Bronchial epithelial cell (primary cell): Measurements from ENCODE around the gene AUTS2. TPM values are rescaled to one million over a fixed set of nuclear protein-coding genes. Genes with fewer than 3 reads are reported as not detected.

Experiments used
- DNase-seq: peaks from one replicate; pipeline ENCODE4 v3.0.0-alpha.2; 2010; ENCODE audit warnings: low read depth
- FAIRE-seq: peaks from 2 replicates; lab custom pipeline; 2011; peaks lifted over from hg19 to GRCh38; lab: Jason Lieb, UNC
- H3K27me3 ChIP-seq: 2 replicates; pipeline ENCODE4 v1.5.1; 2011; ENCODE audit warnings: low read length; ENCODE audit not compliant: control insufficient read depth, insufficient read depth
- H3K36me3 ChIP-seq: 2 replicates; pipeline ENCODE4 v1.5.1; 2011; ENCODE audit warnings: low read length; ENCODE audit not compliant: control insufficient read depth, insufficient read depth
- H3K4me3 ChIP-seq: 2 replicates; pipeline ENCODE4 v1.5.1; 2011; ENCODE audit warnings: mild to moderate bottlenecking, low read depth, low read length, control low read depth
- CTCF ChIP-seq: IDR thresholded peaks from 2 replicates; pipeline ENCODE4 v1.5.1; 2011; ENCODE audit warnings: mild to moderate bottlenecking, moderate library complexity, low read length, control low read depth, inconsistent platforms; ENCODE audit not compliant: insufficient read depth, severe bottlenecking
- total RNA-seq: library from RNA; depleted of rRNA; stranded (reverse); fragments of >200 nt; gene quantifications from 2 replicates; pipeline ENCODE4 v1.2.1, GENCODE V29; 2014

Gene AUTS2
- total RNA-seq, 1 donor from 2014 or later, result 9.5 TPM

DNA sequence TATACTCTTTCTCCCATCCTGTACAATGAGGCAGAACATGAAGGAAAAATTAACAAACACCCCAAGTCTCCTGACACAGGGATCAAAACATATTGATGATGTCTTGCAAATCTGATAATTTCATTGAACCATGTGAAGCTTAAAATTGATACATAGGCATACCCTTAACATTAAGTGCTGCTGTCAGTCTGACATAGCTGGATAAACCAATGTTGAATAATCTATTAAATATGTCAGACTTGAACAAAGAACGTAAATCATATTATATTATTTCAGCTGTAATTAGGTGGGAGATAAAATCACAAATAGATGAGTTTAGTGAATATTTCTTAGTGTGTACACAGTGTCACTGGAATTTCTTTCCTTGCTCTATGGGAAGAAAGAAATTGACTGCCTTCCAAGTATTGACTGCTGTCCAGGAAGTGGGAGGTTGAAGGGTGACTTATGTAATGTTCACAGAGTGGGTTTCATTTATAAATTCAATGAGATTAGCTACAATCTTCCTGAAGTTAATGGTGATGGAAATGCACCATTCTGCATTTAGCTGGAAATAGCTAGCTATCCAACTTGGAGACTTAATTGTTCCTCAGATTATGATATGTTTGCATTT, 170.8 kb downstream of the AUTS2 start:
- DNase-seq, result no peak
- FAIRE-seq, result no peak
- no peak for TF ChIP-seq CTCF
- no peaks in the 10 kb centered on the region for H3K27me3 ChIP-seq
- H3K36me3 ChIP-seq, result no peaks in the 10 kb centered on the region
- no peak overlapping the region for H3K4me3 ChIP-seq

DNA sequence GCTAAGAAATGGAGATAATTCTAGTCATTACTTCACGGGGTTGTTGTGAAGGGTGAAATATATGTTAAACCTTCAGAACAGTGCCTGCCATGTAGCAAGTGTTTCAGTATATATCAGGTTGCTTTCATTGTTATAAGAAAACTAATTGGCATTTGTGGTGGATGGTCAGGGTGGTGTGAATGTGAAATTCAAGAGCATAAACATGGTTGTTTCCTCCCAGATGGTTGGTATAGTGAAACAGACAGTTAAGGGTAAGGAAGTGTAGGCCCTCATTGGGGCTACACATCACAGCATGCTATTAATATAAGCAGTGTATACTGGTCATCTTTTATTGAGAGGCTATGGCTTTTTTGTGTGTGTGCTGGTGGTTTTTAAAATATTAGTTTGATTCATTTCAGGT, 171.6 kb downstream of the AUTS2 start:
- TF ChIP-seq CTCF, result no peak
- Histone ChIP-seq H3K4me3 (no peak overlapping the region), H3K27me3 (no peaks in the 10 kb centered on the region), H3K36me3 (no peaks in the 10 kb centered on the region)
- DNase-seq (no peak), FAIRE-seq (no peak)

DNA sequence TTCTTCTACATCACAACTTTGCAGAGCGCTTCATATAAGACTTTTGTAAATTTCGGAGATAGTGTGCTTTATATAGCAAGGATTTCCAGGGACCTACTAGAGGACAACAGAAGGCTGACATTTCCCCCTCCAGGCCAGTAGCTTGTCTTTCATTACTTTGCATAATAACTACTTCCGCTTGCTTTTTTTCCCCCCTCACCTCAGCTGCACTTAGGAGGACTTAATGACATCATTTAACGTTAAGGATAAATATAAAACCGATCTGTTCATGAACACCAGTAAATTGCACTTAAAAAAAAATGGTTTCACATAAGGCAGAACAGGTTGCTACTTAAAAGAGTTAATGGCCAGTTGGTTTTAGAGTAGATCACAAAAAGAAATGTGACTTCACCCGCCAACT, 172.3 kb downstream of the AUTS2 start:
- H3K27me3 ChIP-seq, result no peaks in the 10 kb centered on the region
- H3K4me3 ChIP-seq, result no peak overlapping the region
- no peaks in the 10 kb centered on the region for H3K36me3 ChIP-seq
- FAIRE-seq (no peak), DNase-seq (no peak)
- no peak for TF ChIP-seq CTCF

GRCh38 chr7:69772718-69773436, 174.6 kb downstream of the AUTS2 start:
- FAIRE-seq (no peak), DNase-seq (no peak)
- Histone ChIP-seq H3K4me3 (no peak overlapping the region), H3K36me3 (no peaks in the 10 kb centered on the region), H3K27me3 (no peaks in the 10 kb centered on the region)
- no peak for TF ChIP-seq CTCF

DNA sequence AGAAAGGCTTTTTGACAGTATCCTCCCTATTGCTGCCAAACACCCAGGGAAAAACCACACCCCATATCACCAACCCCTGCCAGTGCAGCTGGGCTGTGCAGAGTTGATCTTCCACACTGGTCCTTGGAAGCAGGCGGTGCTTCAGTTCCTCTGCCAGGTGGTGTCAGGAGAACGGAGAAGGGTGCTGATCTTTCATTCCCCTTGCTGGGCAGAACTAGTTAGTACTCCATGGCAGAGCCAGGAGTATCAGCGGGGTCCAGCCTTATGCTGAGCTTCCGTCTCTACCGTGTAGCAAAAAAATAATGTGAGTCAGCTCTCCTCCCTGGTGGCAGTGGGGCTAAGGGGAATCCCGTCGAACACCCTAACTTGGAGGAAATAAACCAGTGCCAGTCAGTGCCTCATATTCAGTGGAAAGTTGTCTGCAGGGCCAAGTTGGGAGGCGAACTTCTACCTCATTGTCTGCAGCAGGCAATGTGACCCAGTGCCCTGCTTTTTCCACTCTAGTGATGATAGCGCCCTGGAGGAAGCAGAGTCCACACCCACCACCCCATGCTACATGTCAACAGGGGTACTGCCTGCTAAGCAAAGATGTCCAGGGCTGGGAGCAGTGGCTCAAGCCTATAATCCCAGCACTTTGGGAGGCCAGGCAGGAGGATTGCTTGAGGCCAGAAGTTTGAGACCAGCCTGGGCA, 175.4 kb downstream of the AUTS2 start:
- H3K36me3 ChIP-seq, result no peaks in the 10 kb centered on the region
- no peaks in the 10 kb centered on the region for H3K27me3 ChIP-seq
- no peak for DNase-seq
- H3K4me3 ChIP-seq, result no peak overlapping the region
- no peak for FAIRE-seq
- TF ChIP-seq CTCF, result no peak
